Myocyte (in vitro differentiated cells): ENCODE measurements around the gene MCF2L. TPM values are rescaled to one million over a fixed set of nuclear protein-coding genes. Genes with fewer than 3 reads are reported as not detected.
"Not testable (repeated sequence)": the region's sequence is repeated elsewhere in the genome, so short reads cannot be mapped to it uniquely, and the experiment has no call there.

Source experiments
- DNase-seq: peaks from one replicate; pipeline ENCODE4 v3.0.0-alpha.2; 2012; ENCODE audit warnings: low read depth
- total RNA-seq: library from RNA; depleted of rRNA; stranded (reverse); fragments of >200 nt; gene quantifications from 2 replicates; pipeline ENCODE4 v1.2.3, GENCODE V29; 2014

MCF2L gene
- total RNA-seq, 1 donor from 2014 or later: 34.4 TPM

DNA sequence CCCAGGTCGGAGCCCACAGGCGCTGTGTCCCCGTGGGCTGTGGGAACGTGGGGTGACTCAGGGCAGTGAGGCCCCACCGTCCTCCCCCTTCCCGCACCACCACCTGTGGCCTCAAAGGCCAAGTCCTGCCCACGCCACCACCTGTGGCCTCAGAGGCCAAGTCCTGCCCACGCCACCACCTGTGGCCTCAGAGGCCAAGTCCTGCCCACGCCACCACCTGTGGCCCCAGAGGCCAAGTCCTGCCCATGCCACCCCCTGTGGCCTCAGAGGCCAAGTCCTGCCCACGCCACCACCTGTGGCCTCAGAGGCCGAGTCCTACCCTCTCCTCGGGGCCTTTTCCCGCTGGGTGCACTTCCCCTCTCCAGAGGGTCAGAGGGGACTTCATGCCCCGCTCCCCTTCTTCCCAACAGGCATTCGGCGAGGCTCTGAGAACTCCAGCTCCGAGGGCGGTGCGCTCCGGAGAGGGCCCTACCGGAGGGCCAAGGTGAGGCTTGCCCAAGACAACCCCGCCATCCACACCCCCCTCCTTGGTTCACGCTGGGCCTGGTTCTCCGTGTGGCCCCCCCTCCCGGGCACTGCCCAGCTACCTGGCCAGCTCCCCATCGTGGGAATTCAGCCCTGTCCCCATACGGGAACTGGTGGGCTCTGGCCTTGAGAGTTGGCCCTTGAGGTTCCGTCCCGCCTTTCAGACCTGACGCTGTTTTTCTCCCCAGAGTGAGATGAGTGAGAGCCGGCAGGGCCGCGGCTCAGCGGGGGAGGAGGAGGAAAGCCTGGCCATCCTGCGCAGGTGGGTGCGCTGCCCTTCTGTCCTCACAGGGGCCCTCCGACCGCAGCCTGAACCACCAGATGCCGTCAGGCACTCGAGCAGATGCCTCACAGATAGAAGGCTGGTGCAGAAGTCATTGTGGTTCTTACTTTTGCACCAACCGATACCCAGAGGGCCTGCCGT lies 109.2 kb downstream of the MCF2L start:
- DNase-seq: no peak

DNA sequence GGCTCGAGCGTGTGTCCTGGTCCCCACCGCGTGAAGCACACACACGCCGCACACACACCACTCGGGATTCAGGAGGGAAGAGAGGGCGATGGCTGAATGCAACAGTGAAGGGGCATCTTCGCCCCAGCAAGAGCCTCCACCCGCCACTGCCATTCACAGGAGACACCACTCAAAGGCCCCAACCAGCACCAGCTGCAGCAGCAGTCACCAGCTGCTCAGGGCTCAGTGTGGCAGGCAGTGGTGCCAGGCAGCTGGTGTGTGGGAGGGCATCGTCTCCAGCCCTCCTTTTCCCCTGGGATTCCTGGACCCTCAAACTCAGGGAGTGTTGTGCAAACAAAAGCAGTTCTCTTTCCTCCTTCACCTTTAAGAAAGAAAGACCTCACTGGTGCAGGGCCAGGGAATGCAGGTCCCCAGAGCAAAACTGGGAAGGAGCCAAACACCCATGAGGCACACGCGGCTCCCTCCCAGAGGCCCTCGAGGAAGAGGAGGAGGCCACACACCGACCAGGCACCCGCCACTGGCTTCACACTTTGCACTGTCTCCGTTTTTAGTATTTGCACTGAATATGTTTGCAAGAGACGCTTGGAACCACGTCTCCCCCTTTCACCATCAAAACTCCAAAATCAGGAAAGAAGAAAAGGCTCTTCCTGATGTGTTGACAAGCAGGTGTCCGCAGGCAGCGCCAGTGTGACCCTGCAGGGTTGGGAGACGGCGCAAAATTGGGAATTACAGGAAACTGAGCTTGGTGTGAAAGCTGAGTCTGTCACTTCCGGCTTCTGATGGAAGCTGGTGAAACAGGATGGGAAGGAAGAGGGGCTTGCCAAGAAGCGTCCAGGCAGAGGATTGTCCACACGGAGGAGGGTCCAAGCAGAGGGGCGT lies 110.1 kb downstream of the MCF2L start:
- peak; percentile 86 for DNase-seq

DNA sequence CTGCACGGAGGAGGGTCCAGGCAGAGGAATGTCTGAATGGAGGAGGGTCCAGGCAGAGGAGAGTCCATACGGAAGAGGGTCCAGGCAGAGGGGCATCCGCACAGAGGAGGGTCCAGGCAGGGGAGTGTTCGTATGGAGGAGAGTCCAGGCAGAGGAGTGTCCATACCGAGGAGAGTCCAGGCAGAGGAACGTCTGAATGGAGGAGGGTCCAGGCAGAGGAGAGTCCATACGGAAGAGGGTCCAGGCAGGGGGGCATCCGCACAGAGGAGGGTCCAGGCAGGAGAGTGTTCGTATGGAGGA lies 110.7 kb downstream of the MCF2L start:
- DNase-seq: not testable (repeated sequence)

DNA sequence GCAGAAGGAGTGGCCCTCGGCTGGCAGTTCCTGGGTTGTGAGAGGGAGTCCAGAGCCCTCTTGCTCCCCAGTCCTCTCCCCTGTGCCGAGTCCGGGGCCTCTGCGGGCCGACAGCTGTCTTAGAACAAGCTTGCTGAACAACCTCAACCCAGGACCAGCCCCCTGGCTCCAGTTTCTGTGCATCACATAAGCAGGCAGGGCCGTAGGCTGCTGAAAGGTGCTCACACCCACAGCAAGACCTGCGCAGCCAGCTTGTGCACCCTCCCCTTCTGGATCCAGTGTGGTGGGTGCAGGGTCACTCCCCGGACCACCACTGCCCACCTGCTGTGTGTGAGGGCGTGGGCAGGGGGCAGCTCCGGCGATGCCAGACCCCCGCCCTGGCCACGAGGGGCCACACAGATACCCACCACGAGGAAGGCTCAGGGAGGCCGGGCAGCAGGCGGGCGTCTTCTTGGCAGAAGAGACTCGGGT lies 111.4 kb downstream of the MCF2L start:
- DNase-seq: no peak

DNA sequence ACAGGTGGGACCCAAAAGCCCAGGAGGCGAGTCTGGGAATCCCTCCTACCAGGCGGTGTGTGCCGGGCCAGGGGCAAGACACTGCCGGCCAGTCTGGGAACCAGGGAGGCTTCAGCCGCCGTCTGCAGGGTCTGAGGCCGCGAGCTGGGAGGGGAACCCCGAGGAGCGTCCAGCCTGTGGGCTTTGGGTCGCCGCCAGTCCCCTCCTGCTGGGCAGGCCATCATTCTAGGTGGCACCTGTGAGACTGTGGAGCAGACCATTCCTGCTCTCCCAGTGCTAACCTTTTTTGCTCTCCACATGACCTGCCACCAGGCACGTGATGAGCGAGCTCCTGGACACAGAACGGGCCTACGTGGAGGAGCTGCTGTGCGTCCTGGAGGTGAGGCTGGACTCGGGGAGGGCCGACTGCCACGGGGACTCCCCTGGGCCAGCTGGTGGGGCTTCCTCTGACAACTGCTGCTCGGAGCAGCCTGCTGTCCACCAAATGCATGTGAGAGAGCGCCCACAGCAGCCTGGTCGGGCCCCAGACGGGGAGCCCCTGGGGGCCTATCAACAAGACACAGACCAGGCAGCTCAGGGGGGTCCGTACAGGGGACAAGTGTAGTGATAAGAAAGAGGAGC lies 112.0 kb downstream of the MCF2L start:
- no peak for DNase-seq

DNA sequence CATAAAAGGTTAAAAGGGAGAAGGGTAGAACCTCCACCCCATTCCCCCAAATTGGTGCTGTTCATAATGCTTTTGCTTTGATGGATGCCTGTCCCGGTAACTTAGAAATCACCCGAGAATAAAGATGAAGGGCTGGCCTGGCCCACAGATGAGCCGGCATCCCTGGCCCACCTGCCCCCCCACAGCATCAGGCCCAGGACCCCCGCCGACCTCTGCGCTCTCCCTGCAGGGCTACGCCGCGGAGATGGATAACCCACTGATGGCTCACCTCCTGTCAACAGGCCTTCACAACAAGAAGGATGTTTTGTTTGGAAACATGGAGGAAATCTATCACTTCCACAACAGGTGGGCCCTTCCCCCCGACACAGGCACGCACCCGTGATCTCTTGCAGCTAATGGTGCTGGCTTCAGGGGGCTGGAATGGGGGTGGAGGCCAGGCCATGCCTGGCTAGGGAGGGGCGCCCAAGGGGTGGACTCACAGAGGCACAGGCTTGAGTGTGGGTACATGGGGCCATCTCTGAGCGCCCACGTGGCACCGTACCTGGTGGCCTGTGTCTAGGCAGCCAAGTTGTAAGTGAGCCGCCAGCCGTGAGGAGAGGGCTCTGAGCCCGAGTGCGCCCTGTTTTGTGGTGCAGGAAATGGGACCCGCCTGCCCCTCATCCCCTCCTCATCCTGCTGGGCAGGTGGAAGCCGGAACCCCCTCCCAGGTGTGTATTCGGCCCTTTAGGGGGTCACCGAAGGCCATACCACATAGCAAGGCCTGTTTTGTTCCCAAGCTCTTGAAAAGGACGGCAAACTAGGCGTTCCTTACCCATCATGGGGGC lies 113.4 kb downstream of the MCF2L start:
- no peak for DNase-seq

DNA sequence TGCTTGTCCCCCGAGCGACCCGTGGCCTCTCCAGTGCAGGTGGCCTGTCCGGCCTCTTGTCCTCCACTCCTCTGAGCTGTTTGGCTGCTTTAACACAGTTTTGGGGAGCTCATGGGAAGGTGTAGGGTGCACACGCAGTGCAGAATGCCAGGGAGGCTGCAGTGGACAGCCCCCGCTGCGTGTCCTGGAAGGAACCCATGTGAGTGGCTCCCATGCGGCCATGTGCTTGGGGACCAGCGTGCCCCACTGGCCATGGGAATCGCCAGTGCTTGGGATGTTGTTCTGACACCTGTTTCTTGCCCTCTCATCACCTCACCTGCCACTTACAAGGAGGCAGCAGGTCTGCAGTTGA lies 114.0 kb downstream of the MCF2L start:
- DNase-seq: no peak

DNA sequence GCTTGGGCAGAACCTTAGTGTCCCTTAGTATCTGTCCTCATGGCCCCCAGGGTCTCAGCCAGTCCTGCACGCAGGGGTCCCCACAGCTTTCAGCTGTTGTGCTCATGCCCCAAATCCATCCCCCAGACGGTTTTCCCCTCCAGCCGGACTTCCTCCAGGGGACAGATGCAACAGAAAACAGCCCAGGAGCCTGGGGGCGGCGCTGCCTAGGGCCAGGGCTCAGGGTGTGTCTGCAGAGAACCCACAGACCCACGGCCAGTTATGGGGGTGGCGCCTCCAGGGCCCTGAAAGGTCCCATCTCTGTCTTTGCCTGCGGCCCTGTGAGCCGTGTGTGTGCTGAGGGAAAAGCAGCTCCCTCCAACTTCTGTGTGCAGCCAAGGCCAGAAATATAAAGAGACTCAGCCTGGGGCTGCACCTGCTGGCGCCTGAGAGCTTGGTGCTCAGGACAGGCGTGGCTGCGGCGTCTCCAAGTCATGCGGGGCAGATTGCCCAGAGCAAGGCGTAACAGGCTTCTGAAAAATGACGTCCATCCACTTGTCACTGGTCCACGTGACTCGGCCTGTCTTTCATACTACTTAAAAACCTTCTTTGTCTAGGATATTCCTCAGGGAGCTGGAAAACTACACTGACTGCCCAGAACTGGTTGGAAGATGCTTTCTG lies 114.5 kb downstream of the MCF2L start:
- DNase-seq: peak; percentile 92

DNA sequence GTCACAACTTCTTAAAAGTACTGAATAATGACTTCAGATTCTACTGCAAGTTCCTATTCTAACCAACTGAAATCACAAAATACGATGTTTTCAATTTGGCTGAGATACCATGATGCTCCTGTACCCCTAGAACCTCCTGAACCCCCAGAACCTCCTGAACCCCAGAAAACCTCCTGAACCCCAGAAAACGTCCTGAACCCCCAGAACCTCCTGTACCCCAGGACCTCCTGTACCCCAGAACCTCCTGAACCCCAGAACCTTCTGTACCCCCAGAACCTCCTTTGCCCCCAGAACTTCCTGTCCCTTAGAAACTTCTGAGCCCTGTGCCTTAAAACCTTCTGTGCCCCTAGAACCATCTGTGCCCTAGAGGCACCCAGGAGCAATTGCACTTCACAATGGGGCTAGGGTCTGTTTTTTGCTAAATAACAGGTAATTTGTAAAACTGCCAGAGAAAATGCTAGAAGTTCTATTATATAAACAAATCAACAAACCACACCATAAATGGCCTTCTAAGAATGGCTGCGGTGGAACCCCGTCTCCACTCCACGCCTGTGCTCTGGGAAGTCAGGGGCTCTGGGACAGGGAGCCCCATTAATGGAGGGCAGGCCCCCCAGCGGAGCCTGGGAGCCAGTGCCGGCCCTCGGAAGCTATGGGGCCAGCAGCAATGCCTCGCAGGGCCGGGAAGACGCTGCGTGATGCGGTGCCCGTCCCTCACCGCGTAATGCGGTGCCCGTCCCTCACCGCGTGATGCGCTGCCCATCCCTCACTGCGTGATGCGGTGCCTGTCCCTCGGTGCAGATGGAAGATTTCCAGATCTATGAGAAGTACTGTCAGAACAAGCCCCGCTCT lies 115.3 kb downstream of the MCF2L start:
- no peak for DNase-seq

DNA sequence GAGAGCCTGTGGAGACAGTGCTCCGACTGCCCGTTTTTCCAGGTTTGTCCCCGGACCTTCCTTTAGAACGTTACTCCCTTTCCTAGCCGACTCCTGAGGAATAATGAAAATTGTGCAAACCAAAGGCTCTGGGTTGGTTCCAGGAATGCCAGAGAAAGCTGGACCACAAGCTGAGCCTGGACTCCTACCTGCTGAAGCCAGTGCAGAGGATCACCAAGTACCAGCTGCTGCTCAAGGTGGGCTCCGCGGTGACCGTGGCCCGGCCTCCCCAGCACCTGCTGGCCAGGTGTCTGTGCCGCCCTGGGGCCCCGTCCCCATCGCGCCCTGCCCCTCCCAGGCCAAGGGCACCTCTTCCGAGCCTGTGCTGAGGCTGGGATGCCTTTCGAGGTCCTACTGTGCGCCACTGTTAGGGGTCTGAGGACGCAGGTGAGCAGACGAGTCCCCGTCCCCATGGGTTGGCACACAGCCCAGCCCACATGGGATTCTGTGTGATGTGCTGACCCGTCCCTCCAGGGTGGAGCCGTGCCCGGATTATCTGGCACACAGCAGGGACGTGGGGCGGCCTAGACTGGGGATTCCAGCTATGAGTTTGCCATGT lies 116.0 kb downstream of the MCF2L start:
- no peak for DNase-seq

DNA sequence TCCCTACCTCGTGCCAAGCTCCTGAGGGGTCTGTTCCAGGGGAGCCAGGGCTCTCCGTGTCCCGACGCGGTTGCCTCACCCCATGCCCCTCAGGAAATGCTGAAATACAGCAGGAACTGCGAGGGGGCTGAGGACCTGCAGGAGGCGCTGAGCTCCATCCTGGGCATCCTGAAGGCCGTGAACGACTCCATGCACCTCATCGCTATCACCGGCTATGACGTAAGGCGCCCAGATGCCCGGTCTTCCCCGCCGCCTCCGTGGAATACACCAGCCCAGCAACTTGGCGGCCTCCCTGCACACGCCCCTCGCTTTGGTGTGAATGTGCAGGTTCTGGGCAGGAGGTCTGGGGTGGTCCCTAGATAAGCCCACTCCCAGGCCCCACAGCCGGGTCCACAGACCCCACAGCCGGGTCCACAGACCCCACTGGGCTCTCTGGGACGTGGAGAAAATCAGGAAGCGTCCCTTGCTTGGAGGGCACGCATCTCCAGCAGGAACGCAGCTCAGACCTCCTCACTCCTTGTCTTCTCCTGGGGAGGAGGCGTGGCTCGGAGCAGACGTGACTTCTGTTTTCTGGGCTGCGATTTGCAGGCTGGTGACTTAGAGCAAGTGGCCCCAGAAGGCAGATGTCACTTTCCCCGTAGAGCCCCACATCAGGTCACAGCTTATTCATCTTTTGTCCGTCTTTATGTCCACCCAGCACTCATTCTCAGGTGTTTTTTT lies 117.2 kb downstream of the MCF2L start:
- no peak for DNase-seq

DNA sequence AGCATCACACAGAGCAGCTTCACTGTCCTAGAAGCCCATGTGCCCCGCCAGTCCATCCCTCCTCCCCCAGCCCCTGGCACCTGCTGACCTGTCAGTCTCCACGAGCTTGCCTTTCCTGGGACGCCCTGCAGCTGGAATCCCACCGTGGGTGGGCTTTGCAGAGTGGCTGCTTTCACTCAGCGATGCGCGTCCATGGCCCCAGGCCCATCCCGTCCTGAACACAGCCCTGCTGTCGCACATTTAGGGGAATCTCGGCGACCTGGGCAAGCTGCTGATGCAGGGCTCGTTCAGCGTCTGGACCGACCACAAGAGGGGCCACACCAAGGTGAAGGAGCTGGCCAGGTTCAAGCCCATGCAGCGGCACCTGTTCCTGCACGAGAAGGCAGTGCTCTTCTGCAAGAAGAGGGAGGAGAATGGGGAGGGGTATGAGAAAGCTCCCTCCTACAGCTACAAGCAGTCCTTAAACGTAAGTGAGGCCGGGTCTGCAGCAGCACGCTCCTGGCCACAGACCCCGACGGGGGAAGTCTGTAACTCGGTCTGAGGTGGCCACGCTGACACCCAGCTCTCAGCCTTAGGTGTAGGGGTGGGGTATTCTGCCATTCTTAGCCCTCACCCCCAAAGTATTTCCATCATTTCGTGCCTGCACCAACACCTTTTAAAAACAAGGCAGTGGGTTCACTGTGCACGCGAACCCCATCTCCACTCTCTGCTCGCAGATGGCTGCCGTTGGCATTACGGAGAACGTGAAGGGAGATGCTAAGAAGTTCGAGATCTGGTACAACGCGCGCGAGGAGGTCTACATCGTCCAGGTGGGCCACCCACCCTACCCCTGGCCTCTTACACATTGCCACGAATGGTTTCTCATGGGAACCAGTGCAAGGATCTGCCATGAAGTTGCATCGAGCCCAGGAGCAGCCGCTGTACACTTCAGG lies 118.2 kb downstream of the MCF2L start:
- DNase-seq: no peak

DNA sequence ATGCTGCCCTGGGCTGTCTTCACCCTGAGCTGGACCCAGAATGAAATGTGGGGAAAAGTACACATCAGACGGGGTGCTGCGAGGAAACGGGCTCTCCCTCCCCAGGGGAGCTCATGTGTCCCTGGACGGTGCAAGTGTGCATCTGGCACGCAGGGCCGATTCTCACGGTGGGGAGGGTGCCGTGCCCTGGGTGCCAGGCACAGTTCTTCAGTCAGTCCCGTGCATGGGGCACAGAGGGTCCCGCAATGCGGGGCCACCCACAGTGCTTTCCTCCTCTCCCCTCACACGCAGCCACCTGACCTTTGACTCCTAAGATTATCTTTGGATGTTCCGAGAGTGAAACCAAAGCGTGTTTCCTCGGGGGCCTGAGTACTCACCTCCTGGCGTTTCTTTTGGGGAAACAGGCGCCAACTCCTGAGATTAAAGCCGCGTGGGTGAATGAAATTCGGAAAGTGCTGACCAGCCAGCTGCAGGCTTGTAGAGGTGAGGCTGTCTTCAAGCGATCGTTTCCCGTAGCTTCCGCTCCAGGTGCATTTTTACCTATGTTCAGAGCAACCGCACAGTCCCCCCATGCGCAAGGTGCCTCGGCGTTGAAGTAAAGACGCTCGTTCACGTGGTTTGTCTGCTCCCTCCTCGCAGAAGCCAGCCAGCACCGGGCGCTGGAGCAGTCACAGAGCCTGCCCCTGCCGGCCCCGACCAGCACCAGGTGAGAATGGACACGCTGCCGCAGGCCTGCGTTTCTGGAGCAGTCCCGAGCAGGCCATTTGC lies 119.1 kb downstream of the MCF2L start:
- DNase-seq: no peak

DNA sequence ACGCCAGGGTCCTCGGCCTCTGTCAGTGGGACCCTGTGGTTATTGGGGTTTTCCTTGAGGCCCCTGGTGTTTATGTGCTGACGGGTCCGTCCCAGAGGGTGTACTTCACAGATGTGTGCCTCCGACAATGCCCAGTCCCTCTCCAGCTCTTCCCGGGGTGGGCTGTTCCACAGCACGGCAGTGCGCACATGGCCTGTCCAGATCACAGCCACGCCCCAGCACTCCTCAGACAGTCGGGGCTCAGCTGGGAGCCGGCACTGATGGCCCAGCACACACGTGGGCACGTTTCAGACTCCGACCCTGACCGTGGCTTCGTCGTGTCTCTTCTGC lies 119.6 kb downstream of the MCF2L start:
- no peak for DNase-seq

DNA sequence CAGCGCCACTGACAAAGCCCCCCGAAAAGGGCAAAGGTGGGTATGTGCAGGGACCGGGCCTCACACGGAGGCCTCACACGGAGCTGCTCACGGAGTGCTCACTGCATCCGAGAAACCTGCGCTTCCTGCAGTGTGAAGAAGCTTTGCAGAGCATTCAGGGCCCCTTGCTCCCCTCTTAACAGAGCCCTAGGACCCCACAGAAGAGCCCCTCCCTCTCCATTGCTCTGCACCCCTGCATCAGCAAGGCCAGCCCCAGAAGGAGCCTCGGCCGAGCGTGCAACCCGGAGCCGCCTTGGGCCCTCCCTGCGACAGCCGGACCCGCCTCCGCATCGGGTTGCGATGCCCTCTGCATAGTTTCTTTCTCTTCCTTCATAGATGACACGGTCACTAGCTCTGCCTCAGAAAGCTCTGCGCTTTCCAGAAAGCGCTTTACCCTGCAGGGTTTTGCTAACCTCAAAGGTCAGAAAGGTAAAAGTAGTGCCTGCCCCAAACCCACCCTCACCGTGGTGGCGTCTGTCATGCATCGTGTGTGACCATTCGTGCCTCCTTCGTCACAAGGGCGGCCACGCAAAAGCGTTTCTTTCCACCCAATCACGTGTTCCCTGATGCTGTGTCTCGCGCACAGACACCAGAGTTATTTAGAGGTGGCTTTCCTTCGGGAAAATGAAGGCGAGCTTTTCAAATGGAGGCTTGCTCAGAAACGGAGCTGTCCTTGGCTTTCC lies 120.8 kb downstream of the MCF2L start:
- no peak for DNase-seq

DNA sequence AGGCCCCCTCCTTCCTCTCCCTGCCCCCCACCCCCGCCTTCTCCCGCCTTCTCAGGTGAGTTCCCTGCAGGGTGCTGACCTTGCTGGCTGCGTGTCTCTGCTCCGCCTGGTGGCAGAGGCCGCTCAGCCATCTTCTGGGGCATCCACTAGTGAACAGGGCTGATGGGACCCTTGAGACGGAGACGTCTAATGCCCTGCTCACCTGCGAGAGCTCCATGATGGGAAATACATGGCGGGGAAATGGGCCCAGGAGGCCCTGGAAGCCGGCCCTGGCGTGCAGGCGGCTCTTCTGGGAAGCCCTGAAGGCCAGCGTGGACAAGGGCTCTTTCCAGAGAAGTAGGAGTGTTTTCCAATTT lies 121.4 kb downstream of the MCF2L start:
- DNase-seq: no peak
